Astrocyte of the spinal cord (primary cell): ENCODE data around the gene SIGLEC14.
A peak's percentile ranks its signal among the peaks of the same experiment; 100 is the strongest.
"Not testable (repeated sequence)": the region's sequence is repeated elsewhere in the genome, so short reads cannot be mapped to it uniquely, and the experiment has no call there.

Experiments used
- DNase-seq: peaks from one replicate; pipeline ENCODE4 v3.0.0; 2011; ENCODE audit warnings: low read depth, low spot score
- H3K4me3 ChIP-seq: 2 replicates; pipeline ENCODE4 v1.5.1; 2011; ENCODE audit warnings: low read depth, mild to moderate bottlenecking, low read length, moderate library complexity
- in situ Hi-C: cut with HindIII; loops from 2 replicates; pipeline ENCODE4 v1.10.0; 2017; ENCODE audit warnings: low sequenced_read_pairs
- TF ChIP-seq, protein P1 (sequence below): IDR thresholded peaks from 2 replicates; pipeline ENCODE4 v1.5.1; 2012; ENCODE audit warnings: low read depth, mild to moderate bottlenecking, low read length, inconsistent platforms

Gene SIGLEC14, protein sequence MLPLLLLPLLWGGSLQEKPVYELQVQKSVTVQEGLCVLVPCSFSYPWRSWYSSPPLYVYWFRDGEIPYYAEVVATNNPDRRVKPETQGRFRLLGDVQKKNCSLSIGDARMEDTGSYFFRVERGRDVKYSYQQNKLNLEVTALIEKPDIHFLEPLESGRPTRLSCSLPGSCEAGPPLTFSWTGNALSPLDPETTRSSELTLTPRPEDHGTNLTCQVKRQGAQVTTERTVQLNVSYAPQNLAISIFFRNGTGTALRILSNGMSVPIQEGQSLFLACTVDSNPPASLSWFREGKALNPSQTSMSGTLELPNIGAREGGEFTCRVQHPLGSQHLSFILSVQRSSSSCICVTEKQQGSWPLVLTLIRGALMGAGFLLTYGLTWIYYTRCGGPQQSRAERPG

DNA sequence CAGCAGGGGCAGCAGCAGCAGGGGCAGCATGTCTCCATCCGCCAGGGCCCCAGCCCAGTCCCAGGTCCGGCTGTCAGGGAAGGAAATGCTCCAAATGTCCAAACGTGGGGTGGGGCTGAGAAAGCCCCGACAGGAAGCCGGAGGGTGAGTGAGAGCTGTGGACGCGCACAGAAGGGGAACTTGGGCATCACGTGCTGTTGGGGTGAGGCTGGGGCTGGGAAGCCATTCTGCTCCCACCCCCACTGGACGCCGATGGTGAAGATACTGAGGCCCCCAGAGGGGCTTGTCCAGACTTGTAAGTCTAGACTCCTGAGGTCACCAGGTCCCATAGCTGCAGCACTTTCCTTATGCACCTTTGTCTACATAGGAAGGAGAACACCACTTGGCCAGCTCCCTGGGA lies at the start of gene SIGLEC14:
Gene SIGLEC14 (minus strand): TSS at position 96 of the 400 bp plus-strand sequence. CDS start 66 bp downstream, at position 30.
- in situ Hi-C loops, H3K4me3 ChIP-seq, DNase-seq: not testable (repeated sequence)

DNA sequence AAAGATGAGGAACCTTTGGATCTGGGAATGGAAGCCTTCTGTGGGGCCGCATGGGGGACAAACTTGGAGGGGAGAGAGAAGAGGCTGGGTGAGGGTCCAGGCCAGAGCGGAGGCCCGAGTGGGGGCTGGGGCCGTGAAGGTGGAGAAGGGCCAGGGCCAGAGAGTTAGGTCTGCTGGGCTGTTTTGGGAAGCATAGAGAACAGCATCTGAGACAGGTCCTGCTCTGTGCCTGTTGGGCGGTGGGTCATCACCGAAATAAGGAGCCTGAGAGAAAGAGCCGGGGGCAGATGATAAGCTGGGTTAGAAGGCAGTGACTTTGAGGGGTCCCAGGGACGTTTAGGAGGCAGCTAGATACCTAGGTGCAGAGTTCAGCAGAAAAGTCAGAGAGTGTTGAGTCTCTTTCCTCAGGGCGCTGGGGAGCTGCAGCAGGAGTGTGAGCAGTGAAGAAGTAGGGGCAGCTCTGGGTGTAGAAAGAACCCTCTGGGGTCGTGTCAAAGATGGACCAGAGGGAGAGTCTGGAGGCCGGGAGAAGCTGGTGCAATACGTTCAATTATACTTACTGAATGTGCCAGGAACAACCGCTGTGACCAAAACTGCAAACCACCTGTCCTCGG lies 49.2 kb upstream of the SIGLEC14 start:
- H3K4me3 ChIP-seq: no peak overlapping the region
- in situ Hi-C loops: no loop called here
- no peak for DNase-seq
- TF ChIP-seq, protein P1, sequence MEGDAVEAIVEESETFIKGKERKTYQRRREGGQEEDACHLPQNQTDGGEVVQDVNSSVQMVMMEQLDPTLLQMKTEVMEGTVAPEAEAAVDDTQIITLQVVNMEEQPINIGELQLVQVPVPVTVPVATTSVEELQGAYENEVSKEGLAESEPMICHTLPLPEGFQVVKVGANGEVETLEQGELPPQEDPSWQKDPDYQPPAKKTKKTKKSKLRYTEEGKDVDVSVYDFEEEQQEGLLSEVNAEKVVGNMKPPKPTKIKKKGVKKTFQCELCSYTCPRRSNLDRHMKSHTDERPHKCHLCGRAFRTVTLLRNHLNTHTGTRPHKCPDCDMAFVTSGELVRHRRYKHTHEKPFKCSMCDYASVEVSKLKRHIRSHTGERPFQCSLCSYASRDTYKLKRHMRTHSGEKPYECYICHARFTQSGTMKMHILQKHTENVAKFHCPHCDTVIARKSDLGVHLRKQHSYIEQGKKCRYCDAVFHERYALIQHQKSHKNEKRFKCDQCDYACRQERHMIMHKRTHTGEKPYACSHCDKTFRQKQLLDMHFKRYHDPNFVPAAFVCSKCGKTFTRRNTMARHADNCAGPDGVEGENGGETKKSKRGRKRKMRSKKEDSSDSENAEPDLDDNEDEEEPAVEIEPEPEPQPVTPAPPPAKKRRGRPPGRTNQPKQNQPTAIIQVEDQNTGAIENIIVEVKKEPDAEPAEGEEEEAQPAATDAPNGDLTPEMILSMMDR: no peak

DNA sequence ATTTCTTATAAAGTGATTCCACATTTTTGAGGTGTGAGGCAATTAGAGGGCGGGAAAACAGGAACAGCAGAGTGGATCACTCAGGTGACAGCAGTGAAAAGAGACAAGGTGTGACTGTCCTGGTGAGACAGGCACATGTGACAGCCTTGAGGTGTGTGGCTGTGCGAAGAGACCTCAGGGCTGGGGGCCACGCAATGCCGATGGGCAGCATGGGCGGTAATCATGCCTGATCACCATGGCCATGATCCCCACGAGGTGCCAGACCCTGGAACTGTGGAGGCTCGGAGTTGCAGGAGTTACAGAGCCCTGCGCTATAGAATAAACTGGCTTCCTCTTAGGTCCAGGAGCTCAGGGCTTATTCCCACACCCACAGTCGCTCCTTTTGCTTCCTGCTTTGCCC lies 48.5 kb upstream of the SIGLEC14 start:
- no peak overlapping the region for H3K4me3 ChIP-seq
- TF ChIP-seq, protein P1: no peak
- in situ Hi-C loops: no loop called here
- DNase-seq: no peak

DNA sequence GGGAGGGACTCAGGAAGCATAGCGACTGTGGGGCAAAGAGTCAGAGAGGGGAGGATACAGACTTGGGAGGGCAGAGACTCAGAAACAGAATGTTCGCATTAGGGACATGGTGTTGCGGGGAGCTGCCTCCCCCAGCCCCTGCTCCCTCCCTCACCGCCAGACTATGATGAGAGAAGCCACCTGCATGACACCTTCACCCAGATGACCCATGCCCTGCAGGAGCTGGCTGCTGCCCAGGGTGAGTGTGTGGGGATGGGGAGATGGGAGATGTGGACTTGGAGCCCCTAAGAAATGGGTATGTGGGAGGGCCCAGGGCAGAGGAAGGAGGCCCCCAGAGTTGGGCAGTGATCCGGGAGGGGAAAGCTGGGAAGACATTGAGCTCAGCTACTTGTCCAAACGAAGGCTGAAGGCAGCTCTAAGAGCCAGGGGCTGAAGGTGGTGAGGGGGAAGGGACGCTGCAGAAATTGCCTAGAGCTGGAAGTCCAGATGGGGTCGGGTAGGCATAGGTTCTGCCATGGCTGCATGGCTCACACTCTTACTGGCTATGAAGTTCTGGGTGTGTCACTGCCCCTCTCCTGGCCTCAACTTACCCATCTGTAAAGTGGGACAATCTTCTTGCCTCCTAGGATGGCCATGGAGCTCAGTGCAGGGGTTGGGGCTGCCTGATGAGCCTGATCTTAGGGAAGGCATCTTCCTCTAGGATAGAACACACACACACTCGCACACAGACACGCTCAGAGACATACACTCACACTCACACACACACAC lies 47.9 kb upstream of the SIGLEC14 start:
- TF ChIP-seq, protein P1: no peak
- no peak overlapping the region for H3K4me3 ChIP-seq
- in situ Hi-C loops: no loop called here
- no peak for DNase-seq

DNA sequence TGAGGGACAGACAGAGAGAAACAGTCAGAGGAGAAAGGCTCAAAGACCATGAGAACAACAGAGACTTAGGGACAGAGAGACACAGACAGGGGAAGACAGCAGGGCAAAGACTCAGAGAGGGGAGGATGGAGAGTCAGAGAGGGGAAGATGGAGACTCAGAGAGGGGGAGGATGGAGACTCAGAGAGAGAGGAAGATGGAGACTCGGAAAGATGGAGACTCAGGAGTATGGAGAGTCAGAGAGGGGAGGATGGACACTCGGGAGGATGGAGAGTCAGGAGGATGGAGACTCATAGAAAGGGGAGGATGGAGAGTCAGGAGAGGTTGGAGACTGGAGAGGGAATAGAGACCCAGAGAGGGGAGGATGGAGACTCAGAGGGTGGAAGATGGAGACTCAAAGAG lies 47.2 kb upstream of the SIGLEC14 start:
- TF ChIP-seq, protein P1: no peak
- no peak overlapping the region for H3K4me3 ChIP-seq
- in situ Hi-C loops: no loop called here
- DNase-seq: no peak

DNA sequence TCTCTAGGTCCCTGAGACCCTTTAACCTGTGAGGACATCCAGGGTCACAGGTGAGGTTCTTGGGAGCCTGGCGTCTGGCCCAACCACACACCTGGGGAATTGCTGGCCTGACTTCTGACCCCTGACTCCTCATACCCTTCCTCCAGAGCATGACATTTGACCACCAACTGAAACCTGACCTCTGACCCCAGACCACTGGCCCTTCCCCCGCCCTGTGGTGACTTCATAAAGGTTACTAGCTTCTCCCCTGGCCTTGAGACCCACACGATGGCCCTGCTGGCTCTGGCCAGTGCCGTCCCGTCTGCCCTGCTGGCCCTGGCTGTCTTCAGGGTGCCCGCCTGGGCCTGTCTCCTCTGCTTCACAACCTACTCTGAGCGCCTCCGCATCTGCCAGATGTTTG lies 46.6 kb upstream of the SIGLEC14 start, which contains the start of gene SPACA6:
Gene SPACA6 (plus strand): TSS at position 71 of the 400 bp plus-strand sequence. CDS start 197 bp downstream, at position 268.
- DNase-seq: no peak
- peak within 1 kb of the TSS; percentile 84 for H3K4me3 ChIP-seq
- TF ChIP-seq, protein P1: no peak
- in situ Hi-C loops: no loop called here
